ENCODE measurements around the gene HNRNPC. TPM values are rescaled to one million over a fixed set of nuclear protein-coding genes. Genes with fewer than 3 reads are reported as not detected.
A peak's percentile ranks its signal among the peaks of the same experiment; 100 is the strongest.

Gene HNRNPC
- total and polyA plus RNA-seq, 10 of the 15 experiments (the other 5 are each of a cell fraction or from before 2014, with no cell fraction given), result 679 to 1,492 (median 1,262) TPM

GRCh38 chr14:21267431-21267845 is 1.8 kb downstream of the HNRNPC start:
- 2% methylated on average over 10 of the region's 10 CpGs for WGBS (ENCODE audit: insufficient coverage, insufficient replicate concordance, low lambda C conversion rate, missing lambda C conversion rate)
- Histone ChIP-seq H3K79me2 (ENCODE audit: control insufficient read depth, insufficient read depth, low read length) (peaks cover 69% of the 10 kb centered on the region), H3K9ac (ENCODE audit: control insufficient read depth, insufficient read depth, low read length) (peak overlapping the region; percentile 100), H3K4me3 (peak overlapping the region; percentile 98), H3K27ac (ENCODE audit: control insufficient read depth, insufficient read depth) (peak overlapping the region; percentile 100), H3K9me3 (replicated peaks; ENCODE audit: control insufficient read depth, insufficient read depth, low read length) (no peaks in the 10 kb centered on the region), H3K36me3 (ENCODE audit: control insufficient read depth in 2 of 2, insufficient read depth in 2 of 2, low read length in 1 of 2) (peaks cover 4 to 21% of the 10 kb centered on the region in 2 experiments), H3K27me3 (replicated peaks in 1 of 2; ENCODE audit: control insufficient read depth in 2 of 2, insufficient read depth in 2 of 2, low read length in 1 of 2) (no peaks in the 10 kb centered on the region), H4K20me1 (ENCODE audit: control insufficient read depth, insufficient read depth) (peaks cover 18% of the 10 kb centered on the region), H2AFZ (ENCODE audit: control insufficient read depth, low read depth, low read length) (no peak overlapping the region), H3K4me1 (ENCODE audit: control insufficient read depth, insufficient read depth, low read length) (peaks cover 26% of the 10 kb centered on the region), H3K4me2 (ENCODE audit: control insufficient read depth, insufficient read depth) (peak overlapping the region; percentile 50; the same call in 1 of the 2 replicates)
- SMC1A ChIA-PET (ENCODE audit: uncharacterized antibody, unreplicated experiment), result interaction anchor here (0.8 to 2.1 kb wide), 5 partner anchors 12 to 115 kb away, joined by 3 to 7 read pairs (median 3); no protein-coding TSS in a partner anchor
- intact Hi-C loops (cut with micrococcal nuclease; ENCODE audit: unreplicated experiment), result loop anchor here (10.0 kb wide), 1 partner anchor 117 kb away; the partner anchor contains the start of gene SUPT16H
- RAD21 ChIA-PET (ENCODE audit: unreplicated experiment), result interaction anchor here (0.7 to 3.0 kb wide), 4 partner anchors 37 to 115 kb away, joined by 3 to 18 read pairs (median 4); no protein-coding TSS in a partner anchor
- FAIRE-seq (no peak), ATAC-seq (no peak), DNase-seq (ENCODE audit: low read depth, low spot score) (no peak)
- CTCF ChIA-PET, result interaction anchor here (1.0 to 1.7 kb wide), 3 partner anchors 10 to 26 kb away, joined by 3 to 4 read pairs (median 3); no protein-coding TSS in a partner anchor
- in situ Hi-C loops (cut with MboI), result no loop called here
- BruUV-seq (replicated peaks), result no TSS peak
- POLR2A ChIA-PET, result interaction anchor here (1.1 to 1.9 kb wide), 5 partner anchors 12 to 170 kb away, joined by 3 to 6 read pairs (median 4); no protein-coding TSS in a partner anchor
- TF ChIP-seq ELK1 (IDR thresholded peaks at IDR 0.05; ENCODE audit: low read depth, low read length) (0 out of 2 replicates have a peak, but pooled peaks have one; percentile 21), SIN3A (IDR thresholded peaks at IDR 0.05; ENCODE audit: low read depth, low read length) (peak; percentile 39; the same call in 1 of the 2 replicates), HCFC1 (IDR thresholded peaks at IDR 0.05; ENCODE audit: low read length) (no peak), CBX5 (IDR thresholded peaks at IDR 0.05; ENCODE audit: low read depth) (no peak), YBX1 (IDR thresholded peaks at IDR 0.05) (no peak), CUX1 (IDR thresholded peaks at IDR 0.05; ENCODE audit: insufficient replicate concordance, low read depth, low read length) (no peak), CHD1 (IDR thresholded peaks at IDR 0.05; ENCODE audit: low read depth, low read length) (peak; percentile 30; the same call in 1 of the 2 replicates), STAT1 (conservative IDR thresholded peaks at IDR 0.05) (no peak), CHD4 (IDR thresholded peaks at IDR 0.05) (no peak), PKNOX1 (IDR thresholded peaks at IDR 0.05) (peak; percentile 97), BACH1 (IDR thresholded peaks at IDR 0.05; ENCODE audit: borderline replicate concordance) (no peak), EED (IDR thresholded peaks at IDR 0.05; ENCODE audit: low read depth) (no peak)
- TF ChIP-seq, protein P1, sequence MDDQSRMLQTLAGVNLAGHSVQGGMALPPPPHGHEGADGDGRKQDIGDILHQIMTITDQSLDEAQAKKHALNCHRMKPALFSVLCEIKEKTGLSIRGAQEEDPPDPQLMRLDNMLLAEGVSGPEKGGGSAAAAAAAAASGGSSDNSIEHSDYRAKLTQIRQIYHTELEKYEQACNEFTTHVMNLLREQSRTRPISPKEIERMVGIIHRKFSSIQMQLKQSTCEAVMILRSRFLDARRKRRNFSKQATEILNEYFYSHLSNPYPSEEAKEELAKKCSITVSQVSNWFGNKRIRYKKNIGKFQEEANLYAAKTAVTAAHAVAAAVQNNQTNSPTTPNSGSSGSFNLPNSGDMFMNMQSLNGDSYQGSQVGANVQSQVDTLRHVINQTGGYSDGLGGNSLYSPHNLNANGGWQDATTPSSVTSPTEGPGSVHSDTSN (IDR thresholded peaks at IDR 0.05; ENCODE audit: insufficient replicate concordance, low read depth, low read length), result peak; percentile 81
- TF ChIP-seq, protein P2, sequence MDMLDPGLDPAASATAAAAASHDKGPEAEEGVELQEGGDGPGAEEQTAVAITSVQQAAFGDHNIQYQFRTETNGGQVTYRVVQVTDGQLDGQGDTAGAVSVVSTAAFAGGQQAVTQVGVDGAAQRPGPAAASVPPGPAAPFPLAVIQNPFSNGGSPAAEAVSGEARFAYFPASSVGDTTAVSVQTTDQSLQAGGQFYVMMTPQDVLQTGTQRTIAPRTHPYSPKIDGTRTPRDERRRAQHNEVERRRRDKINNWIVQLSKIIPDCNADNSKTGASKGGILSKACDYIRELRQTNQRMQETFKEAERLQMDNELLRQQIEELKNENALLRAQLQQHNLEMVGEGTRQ (IDR thresholded peaks at IDR 0.05; ENCODE audit: borderline replicate concordance, low read depth, low read length), result no peak

All from GM12878 (cell line).